Measurements from ENCODE around the gene RAB31.

RAB31 gene

GRCh38 chr18:9700261-9700796, 7.8 kb upstream of the RAB31 start:
- Histone ChIP-seq H3K27me3 (no peaks in the 10 kb centered on the region), H4K20me1 (no peaks in the 10 kb centered on the region), H3K36me3 (no peaks in the 10 kb centered on the region), H3K9ac (no peak overlapping the region), H3K4me3 (no peak overlapping the region), H3K9me3 (replicated peaks in 1 of 11) (no peaks in the 10 kb centered on the region), H3K27ac (no peak overlapping the region), H3K4me2 (peak overlapping the region in 1 of 11 experiments; percentile 78; a peak in 3 of 22 replicates), H3K4me1 (peaks cover 10 to 57% (median 24%) of the 10 kb centered on the region in 10 experiments)
- no peak for TF ChIP-seq Cebpa-rat (IDR thresholded peaks at IDR 0.05)

- H3K4me1 ChIP-seq: peaks cover 10 to 63% (median 32%) of the 10 kb centered on the region in 10 experiments
- no peaks in the 10 kb centered on the region for H4K20me1 ChIP-seq
- peak overlapping the region in 2 of 11 experiments; percentile 44 to 49; a peak in 4 of 22 replicates for H3K9ac ChIP-seq
- no peaks in the 10 kb centered on the region for H3K36me3 ChIP-seq
- H3K27me3 ChIP-seq: peaks cover 0 to 10% (median 7%) of the 10 kb centered on the region in 11 experiments; a peak in 18 of 22 replicates
- no peak overlapping the region for H3K4me3 ChIP-seq
- TF ChIP-seq Cebpa-rat (IDR thresholded peaks at IDR 0.05): no peak
- H3K27ac ChIP-seq: peak overlapping the region in 4 of 11 experiments; percentile 42 to 73 (median 62); a peak in 7 of 22 replicates
- peak overlapping the region; percentile 29 to 84 (median 66) for H3K4me2 ChIP-seq
- no peaks in the 10 kb centered on the region for H3K9me3 ChIP-seq (replicated peaks in 1 of 11)
Measured at GRCh38 chr18:9701609-9702349, 6.3 kb upstream of the RAB31 start.

GRCh38 chr18:9704233-9705118, 3.6 kb upstream of the RAB31 start:
- Histone ChIP-seq H3K9me3 (replicated peaks in 1 of 11) (no peaks in the 10 kb centered on the region), H3K27me3 (peaks cover 0 to 37% (median 34%) of the 10 kb centered on the region in 11 experiments; a peak in 19 of 22 replicates), H3K4me2 (peak overlapping the region in 10 of 11 experiments; percentile 6 to 96 (median 44); a peak in 18 of 22 replicates), H3K27ac (no peak overlapping the region), H4K20me1 (peaks cover 0 to 6% (median 0%) of the 10 kb centered on the region in 11 experiments; a peak in 2 of 22 replicates), H3K36me3 (no peaks in the 10 kb centered on the region), H3K4me1 (peaks cover 21 to 77% (median 46%) of the 10 kb centered on the region in 10 experiments), H3K4me3 (no peak overlapping the region), H3K9ac (no peak overlapping the region; a peak in 1 of 22 replicates)
- no peak for TF ChIP-seq Cebpa-rat (IDR thresholded peaks at IDR 0.05)

- TF ChIP-seq Cebpa-rat (IDR thresholded peaks at IDR 0.05): no peak
- Histone ChIP-seq H3K4me2 (peak overlapping the region in 10 of 11 experiments; percentile 6 to 96 (median 44); a peak in 18 of 22 replicates), H3K4me1 (peaks cover 28 to 80% (median 53%) of the 10 kb centered on the region in 10 experiments), H4K20me1 (peaks cover 0 to 10% (median 0%) of the 10 kb centered on the region in 11 experiments; a peak in 3 of 22 replicates), H3K36me3 (no peaks in the 10 kb centered on the region), H3K4me3 (no peak overlapping the region), H3K27ac (no peak overlapping the region), H3K9me3 (replicated peaks in 1 of 11) (no peaks in the 10 kb centered on the region), H3K27me3 (peaks cover 0 to 46% (median 42%) of the 10 kb centered on the region in 11 experiments; a peak in 19 of 22 replicates), H3K9ac (no peak overlapping the region; a peak in 1 of 22 replicates)
Measured at GRCh38 chr18:9705183-9705829, 2.8 kb upstream of the RAB31 start.

GRCh38 chr18:9706081-9706935, 1.8 kb upstream of the RAB31 start:
- H3K4me2 ChIP-seq: peak overlapping the region in 5 of 11 experiments; percentile 38 to 96 (median 79); a peak in 6 of 22 replicates
- no peak for TF ChIP-seq Cebpa-rat (IDR thresholded peaks at IDR 0.05)
- no peaks in the 10 kb centered on the region for H3K9me3 ChIP-seq (replicated peaks in 1 of 11)
- H3K36me3 ChIP-seq: no peaks in the 10 kb centered on the region
- H3K4me3 ChIP-seq: no peak overlapping the region
- peaks cover 36 to 80% (median 62%) of the 10 kb centered on the region in 10 experiments for H3K4me1 ChIP-seq
- no peak overlapping the region for H3K9ac ChIP-seq
- H4K20me1 ChIP-seq: peaks cover 0 to 14% (median 0%) of the 10 kb centered on the region in 11 experiments; a peak in 4 of 22 replicates
- H3K27ac ChIP-seq: no peak overlapping the region
- peaks cover 0 to 55% (median 50%) of the 10 kb centered on the region in 11 experiments; a peak in 19 of 22 replicates for H3K27me3 ChIP-seq

- peak overlapping the region; percentile 61 to 98 (median 80) for H3K9ac ChIP-seq
- no peak for TF ChIP-seq Cebpa-rat (IDR thresholded peaks at IDR 0.05)
- H3K9me3 ChIP-seq (replicated peaks in 1 of 11): no peaks in the 10 kb centered on the region
- H3K27ac ChIP-seq: peak overlapping the region in 9 of 11 experiments; percentile 52 to 94 (median 74); a peak in 12 of 22 replicates
- H3K36me3 ChIP-seq: no peaks in the 10 kb centered on the region
- peaks cover 0 to 62% (median 51%) of the 10 kb centered on the region in 11 experiments; a peak in 19 of 22 replicates for H3K27me3 ChIP-seq
- H3K4me2 ChIP-seq: peak overlapping the region; percentile 79 to 99 (median 96)
- H4K20me1 ChIP-seq: peaks cover 0 to 27% (median 0%) of the 10 kb centered on the region in 11 experiments; a peak in 6 of 22 replicates
- peaks cover 27 to 80% (median 62%) of the 10 kb centered on the region in 10 experiments for H3K4me1 ChIP-seq
- peak overlapping the region; percentile 72 to 97 (median 76) for H3K4me3 ChIP-seq
Measured at GRCh38 chr18:9707381-9708056, 582 bp upstream of the RAB31 start.
